HTR-8/SVneo (cell line): Measurements from ENCODE around the gene JAK2.
"Not testable (repeated sequence)": the region's sequence is repeated elsewhere in the genome, so short reads cannot be mapped to it uniquely, and the experiment has no call there.

Source experiments
- DNase-seq: peaks from one replicate; pipeline ENCODE4 v3.0.0; 2011; ENCODE audit warnings: low spot score, mixed read lengths; ENCODE audit not compliant: insufficient read length
- FAIRE-seq: peaks from 2 replicates; lab custom pipeline; 2011; peaks lifted over from hg19 to GRCh38; lab: Jason Lieb, UNC

Gene JAK2

GRCh38 chr9:4979239-4979638 is 5.8 kb upstream of the JAK2 start:
- FAIRE-seq (no peak), DNase-seq (no peak)

- DNase-seq (no peak), FAIRE-seq (no peak)
Measured at GRCh38 chr9:4980086-4980727, 4.9 kb upstream of the JAK2 start.

- no peak for DNase-seq
- no peak for FAIRE-seq
Measured at GRCh38 chr9:4982721-4983482, 2.2 kb upstream of the JAK2 start.

- no peak for DNase-seq
- no peak for FAIRE-seq
Measured at GRCh38 chr9:4983601-4984165, 1.4 kb upstream of the JAK2 start.

- peak; percentile 12 for DNase-seq
- peak; percentile 9 for FAIRE-seq
Measured at GRCh38 chr9:4984171-4984620, 876 bp upstream of the JAK2 start.

GRCh38 chr9:4985386-4986266 is 554 bp downstream of the JAK2 start:
- DNase-seq (peak; percentile 19), FAIRE-seq (no peak)

GRCh38 chr9:4986296-4986695 is 1.2 kb downstream of the JAK2 start:
- FAIRE-seq: no peak
- DNase-seq: peak; percentile 10

- DNase-seq: no peak
- no peak for FAIRE-seq
Measured at GRCh38 chr9:4986783-4987182, 1.7 kb downstream of the JAK2 start.

- FAIRE-seq (no peak), DNase-seq (peak; percentile 61)
Measured at GRCh38 chr9:4987961-4988421, 2.9 kb downstream of the JAK2 start.

GRCh38 chr9:4992872-4993271 is 7.8 kb downstream of the JAK2 start:
- no peak for DNase-seq
- no peak for FAIRE-seq

- DNase-seq (no peak), FAIRE-seq (no peak)
Measured at GRCh38 chr9:4994166-4994890, 9.3 kb downstream of the JAK2 start.

GRCh38 chr9:4997196-4997595 is 12.1 kb downstream of the JAK2 start:
- no peak for FAIRE-seq
- no peak for DNase-seq

GRCh38 chr9:4997631-4998030 is 12.6 kb downstream of the JAK2 start:
- DNase-seq: no peak
- FAIRE-seq: no peak

GRCh38 chr9:5002811-5003210 is 17.7 kb downstream of the JAK2 start:
- no peak for FAIRE-seq

GRCh38 chr9:5004481-5004880 is 19.4 kb downstream of the JAK2 start:
- DNase-seq (no peak), FAIRE-seq (no peak)

More at GRCh38 chr9:5002811-5003210, 17.7 kb downstream of the JAK2 start:
- no peak for DNase-seq

- DNase-seq (no peak), FAIRE-seq (no peak)
Measured at GRCh38 chr9:5008202-5008601, 23.1 kb downstream of the JAK2 start.

GRCh38 chr9:5013374-5013773 is 28.3 kb downstream of the JAK2 start:
- FAIRE-seq (no peak), DNase-seq (no peak)

- DNase-seq (no peak), FAIRE-seq (no peak)
Measured at GRCh38 chr9:5015934-5016333, 30.9 kb downstream of the JAK2 start.

- no peak for FAIRE-seq
- DNase-seq: no peak
Measured at GRCh38 chr9:5025416-5025815, 40.3 kb downstream of the JAK2 start.

GRCh38 chr9:5031941-5032340 is 46.9 kb downstream of the JAK2 start:
- DNase-seq, FAIRE-seq: not testable (repeated sequence)
